Measurements from ENCODE around the gene RAPGEF5.

- TF ChIP-seq, protein P1, sequence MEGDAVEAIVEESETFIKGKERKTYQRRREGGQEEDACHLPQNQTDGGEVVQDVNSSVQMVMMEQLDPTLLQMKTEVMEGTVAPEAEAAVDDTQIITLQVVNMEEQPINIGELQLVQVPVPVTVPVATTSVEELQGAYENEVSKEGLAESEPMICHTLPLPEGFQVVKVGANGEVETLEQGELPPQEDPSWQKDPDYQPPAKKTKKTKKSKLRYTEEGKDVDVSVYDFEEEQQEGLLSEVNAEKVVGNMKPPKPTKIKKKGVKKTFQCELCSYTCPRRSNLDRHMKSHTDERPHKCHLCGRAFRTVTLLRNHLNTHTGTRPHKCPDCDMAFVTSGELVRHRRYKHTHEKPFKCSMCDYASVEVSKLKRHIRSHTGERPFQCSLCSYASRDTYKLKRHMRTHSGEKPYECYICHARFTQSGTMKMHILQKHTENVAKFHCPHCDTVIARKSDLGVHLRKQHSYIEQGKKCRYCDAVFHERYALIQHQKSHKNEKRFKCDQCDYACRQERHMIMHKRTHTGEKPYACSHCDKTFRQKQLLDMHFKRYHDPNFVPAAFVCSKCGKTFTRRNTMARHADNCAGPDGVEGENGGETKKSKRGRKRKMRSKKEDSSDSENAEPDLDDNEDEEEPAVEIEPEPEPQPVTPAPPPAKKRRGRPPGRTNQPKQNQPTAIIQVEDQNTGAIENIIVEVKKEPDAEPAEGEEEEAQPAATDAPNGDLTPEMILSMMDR (IDR thresholded peaks at IDR 0.05), result no peak
- no peak for TF ChIP-seq ZFX (IDR thresholded peaks at IDR 0.05; ENCODE audit: borderline replicate concordance)
These were observed 24.5 kb downstream of the RAPGEF5 start for GRCh38 chr7:22332461-22332870.

Data from 22Rv1 (cell line).